G401.6 (cell line): ENCODE results near the gene COL27A1.

Experiments
- FAIRE-seq: peaks from 2 replicates; lab custom pipeline; 2012; peaks lifted over from hg19 to GRCh38; lab: Jason Lieb, UNC

The COL27A1 gene

DNA sequence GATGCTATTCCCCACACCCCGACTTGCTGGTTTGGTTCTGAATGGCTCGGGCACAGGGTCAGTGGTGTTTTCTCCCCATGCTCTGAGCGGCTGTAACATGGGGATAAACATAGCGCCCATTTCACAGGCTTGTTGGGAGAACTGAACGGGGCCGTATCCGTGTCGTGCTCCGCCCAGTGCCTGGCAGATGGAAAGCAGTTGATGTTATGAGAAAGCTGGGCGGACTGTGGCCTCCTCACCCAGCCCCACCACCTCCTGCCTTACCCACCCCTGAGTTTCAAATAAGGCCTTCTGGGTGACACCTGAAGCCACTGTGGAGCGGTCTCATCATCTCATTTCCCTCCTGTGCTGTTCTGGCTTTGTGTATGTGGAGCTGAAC lies 188.8 kb downstream of the COL27A1 start:
- FAIRE-seq: no peak

DNA sequence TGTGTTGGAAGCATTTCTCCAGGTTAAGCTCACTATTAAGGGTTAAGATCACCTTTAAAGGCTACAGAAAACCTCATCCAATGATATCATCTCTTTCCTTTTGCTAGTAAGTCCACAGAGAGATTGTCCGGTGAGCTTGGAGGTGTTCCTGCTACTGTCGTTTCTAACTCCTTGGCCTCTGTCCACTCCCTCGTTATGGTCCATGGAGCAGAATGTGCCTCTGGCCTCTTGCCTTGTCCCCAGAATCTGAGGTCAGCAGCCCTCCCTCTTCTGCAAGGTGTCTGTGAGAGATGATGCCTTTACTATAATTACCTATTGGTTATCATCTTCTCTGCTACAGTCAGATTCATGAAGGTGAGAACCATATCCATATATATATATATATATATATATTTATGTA lies 189.4 kb downstream of the COL27A1 start:
- no peak for FAIRE-seq

DNA sequence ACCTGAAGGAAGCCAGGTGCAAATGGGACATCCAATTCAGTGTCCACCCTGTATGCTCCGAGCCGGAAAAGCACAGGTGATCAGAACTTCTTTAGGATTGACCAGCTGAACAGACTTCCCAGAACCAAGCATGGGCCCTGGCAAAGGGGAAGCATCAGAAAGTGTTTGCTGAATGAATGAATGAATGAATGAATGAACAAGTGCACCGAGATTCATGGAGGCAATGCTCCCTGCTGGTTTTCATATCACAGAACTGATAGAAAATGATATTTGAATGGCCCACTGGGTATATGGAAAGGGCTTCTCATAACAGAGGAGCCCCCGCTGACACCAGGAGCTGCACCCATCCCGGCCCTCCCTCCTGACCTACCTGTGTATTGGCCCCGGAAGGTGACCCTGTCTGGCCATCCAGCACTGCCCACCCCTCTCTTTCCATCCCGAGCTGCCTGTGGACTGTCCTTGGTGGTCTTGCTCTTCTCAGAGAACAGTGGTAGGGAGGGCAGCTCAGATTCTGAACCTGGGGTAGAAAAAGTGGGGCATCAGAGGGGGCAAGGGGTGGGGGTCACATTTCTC lies 190.2 kb downstream of the COL27A1 start:
- no peak for FAIRE-seq

DNA sequence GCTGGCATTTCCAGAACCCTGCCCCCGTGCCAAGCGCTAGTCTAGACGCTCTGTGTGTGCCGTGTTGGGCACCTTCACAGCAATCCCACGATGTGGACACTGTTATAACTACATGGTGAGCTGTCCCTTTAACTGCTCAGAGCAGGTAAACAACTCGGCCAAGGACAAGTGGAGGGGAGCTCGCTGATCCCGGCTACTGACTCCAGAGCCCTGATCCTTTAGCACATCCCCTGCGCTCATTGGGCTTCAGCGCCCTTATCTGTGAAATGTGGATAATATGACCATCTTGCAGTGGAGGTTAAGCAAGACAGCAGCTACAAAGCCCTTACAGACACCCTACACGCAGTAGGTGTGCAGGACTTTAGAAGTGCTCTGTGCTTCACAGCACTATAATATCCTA lies 190.8 kb downstream of the COL27A1 start:
- no peak for FAIRE-seq

DNA sequence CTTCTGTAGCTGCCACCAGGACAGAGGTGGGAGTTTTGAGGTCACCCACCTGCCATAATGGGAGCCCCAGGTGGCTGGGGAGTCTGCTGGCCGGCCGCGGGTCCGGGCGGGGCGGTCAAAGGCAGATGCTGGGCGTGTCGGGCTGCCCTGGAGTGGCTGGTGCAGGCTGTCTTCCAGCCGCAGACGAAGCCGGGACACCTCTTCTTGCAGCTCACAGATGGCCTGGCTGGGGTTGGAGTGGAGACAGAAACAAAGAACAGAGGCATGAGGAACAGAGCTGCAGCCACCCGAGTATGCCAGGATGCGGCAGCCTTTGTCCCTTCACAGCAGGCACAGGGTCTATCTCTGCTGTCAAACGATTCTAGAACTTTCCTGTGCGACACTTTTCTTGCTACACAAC lies 192.3 kb downstream of the COL27A1 start:
- FAIRE-seq: no peak

DNA sequence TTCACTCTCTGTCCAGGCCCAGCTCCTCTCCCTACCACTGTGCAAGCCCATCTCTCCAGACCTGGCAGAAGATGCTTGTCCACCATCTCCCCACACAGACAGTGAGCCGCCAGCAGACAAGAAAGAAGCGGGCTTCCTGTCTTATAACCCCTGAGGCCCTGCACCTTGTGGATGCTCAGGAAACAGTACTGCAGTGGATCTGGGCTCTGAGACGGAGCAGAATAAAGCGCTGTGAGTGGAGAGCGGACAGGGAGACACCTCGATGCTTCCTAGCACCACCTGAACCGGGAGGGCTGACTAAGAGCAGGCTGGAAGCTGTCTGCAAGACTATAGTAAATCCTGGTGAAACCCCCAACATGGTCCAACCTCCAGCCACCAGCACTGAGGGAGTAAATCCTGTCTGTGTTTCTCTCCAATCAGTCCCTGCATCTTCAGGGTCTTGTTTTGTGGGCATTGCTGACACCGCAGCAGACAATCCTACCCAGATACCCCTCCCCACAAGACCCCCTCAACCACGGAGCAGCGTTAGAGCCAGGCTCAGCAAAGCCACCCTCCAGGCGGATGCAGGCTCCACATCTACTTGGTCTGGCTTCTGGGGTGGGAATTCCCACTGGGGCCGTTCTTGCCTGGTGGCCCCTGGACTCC lies 193.0 kb downstream of the COL27A1 start:
- FAIRE-seq: no peak

DNA sequence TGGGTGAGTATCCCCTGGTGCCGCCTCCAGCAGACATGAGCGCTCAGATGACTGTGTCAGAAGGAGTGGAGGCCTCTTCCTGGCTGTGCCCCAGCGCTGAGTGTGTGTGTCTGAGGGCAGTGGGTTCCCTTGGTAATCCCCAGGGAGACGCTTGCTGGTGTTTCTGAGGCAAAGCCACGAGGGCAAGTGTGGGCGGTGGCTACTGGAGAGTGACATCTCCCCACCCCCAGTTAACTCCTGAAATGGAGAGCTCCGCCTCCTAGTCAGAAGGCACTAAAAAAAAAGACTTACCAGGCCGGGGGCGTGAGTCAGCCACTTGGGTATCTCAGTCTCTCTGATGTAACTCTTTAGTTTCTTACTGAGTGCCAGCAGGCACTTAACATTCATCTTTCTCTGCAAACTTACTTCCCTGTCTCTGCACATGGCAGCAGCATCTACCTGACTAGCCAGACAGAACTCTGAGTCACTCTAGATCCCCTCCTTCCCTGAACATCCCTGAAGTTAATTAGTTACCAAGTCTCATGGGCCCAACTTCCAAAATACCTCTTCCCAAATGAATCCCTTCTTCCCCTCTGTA lies 193.7 kb downstream of the COL27A1 start:
- no peak for FAIRE-seq

DNA sequence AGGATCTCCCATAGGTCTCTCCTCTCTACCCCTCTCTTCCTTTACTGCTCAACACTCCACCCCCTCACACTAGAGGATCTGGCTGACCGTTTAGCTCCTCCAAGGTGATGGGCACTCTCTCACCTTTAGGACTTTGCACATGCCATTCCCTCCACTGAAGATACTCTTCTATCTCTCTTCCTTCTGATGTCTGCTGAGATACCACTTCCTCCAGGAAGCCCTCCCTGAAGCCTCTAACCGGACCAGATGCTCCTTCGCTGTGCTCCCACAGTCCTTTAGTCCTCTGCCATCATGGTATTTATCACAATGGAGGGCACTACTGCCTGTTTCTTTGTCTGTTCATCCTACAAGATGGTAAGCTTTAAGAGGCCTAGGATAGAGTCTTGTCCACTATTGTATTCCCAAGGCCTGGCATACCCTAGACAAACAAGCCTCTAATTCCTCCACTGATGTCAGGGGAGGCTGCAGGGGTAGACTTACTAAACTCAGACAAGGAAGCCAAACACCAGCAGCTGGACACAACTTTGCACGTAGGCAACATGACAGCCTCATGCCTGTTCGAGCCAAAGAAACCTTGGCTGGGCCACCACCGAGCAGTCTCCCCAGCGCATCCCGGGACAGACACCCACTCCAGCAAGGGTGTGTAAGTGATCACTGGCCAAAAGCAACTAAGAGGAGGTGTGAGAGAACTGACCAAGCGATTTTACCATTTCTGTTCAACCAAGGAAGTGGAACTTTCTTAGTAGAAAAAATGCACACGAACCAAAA lies 194.6 kb downstream of the COL27A1 start:
- no peak for FAIRE-seq

DNA sequence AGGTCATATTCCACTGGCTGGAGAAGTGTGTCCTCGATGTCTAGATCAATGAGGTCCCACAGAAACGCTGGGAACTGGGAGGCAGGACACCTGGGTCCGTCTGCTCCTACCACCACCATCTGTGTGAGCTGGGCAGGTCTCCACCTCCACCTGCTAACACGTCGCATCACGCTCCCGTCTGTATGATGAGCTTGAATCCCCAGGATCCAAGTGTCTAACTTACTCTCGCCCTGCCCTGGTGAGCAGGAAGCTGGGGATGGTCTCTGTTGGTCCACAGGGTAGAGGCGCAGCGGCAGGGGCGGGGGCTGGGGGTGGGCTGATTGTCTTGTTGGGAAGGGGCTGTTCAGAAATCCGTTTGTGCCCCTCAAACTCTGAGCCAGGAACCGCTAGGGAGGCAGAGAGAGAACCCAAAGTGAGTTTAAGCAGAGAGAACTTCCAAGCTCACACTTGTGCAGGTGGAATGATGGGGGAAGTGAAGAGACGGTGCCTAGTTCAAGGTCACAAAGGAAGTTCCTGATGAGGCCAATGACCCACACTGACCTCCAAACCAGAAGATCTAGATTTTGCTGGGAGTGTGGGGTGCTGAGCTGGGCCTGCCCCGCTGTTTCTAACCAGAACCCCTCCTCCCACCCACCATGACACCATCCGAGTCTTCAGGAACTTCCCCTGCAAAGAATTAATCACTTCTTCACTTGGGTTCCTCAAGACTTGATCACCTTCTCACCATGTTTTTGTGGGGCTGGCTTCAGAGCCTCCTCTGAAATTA lies 195.5 kb downstream of the COL27A1 start:
- no peak for FAIRE-seq

DNA sequence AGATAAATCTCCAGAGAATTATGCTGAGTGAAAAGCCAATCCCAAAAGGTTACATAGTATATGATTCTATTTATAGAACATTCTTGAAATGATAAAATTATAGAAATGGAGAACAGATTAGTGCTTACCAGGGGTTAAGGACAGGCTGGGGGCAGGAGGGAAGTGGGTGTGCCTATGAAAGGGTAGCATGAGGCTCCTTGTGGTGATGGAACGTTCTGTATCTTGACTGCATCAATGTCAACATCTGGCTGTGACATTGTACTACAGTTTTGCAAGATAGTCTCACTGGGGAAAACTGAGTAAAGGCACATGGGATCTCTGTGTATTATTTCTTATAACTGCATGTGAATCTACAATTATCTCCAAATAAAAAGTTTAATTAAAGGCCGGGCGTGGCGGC lies 196.6 kb downstream of the COL27A1 start:
- no peak for FAIRE-seq

DNA sequence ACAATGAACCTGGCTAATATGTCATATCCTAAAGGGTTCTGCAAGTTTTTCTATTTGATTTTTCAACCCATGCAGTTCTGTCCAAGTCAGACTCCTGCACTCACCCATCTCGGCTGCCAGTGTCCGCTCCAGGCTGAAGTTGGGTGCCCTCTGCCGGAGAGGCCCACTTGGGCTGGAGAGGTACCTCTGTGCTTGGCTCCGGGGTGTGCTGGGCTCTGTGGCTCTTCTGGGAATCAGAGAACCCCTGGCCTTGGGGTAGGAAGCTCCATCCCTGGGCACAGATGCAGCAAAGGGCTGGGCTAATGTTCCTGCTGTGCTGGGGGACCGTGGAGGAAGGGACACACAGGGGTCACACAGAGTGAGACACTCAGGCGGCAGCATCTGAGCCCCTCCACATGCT lies 200.5 kb downstream of the COL27A1 start:
- no peak for FAIRE-seq

DNA sequence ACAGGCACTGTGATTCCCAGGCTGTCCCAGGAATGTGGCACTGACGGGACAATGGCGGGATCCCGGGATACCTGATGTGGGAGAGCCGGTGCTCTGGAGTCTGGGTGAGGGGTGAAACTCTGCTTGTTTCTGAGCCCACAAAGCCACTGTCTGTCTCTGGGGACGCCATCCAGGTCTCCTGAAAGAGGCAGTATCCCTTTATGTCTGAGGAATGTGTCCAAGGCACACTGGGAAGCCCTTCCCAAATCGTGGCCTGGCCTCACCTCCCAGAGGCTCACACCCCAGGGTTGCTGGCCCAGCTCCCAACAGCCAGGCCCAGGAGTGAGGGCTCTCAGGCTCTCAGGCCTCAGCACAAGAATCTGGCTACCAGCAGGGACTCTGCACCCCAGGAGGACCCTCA lies 201.5 kb downstream of the COL27A1 start:
- FAIRE-seq: no peak

DNA sequence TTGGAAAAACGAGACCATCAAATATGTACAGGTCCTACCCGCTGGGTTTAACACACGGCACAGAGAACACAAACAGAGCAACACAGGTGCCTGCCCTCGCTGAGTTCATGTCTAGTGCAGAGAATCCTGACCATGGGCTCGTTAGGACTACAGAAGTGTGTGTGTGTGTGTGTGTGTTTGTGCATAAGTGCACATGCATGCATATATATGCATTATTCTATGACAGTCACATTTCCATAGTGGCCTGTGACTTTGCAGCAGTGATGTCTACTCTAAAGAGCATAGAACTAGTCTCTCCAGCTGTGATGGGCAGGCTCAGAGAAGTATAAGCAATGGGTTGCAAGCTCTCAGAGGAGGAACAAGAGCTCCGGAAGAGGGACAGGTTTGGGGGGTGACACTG lies 202.0 kb downstream of the COL27A1 start:
- FAIRE-seq: no peak

DNA sequence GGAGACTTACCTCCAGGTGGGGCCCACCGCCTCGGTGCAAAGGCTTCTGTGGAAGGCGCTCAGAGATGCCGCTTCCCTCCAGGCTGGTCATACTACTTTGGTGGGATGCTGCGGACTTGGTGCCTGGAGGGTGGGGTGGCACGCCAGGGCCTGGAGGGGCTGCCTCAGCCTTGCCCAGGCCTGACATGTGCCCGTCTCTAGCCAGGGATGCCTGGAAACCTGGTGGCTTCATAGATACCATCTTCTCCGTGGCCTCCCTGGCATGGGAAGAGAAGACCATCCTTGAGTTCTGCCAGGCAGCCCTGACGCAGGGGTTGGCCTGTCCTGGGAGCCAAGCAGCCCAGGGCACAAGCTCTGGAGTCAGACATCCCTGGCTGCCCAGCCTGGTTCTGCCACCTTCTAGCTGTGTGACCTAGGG lies 202.6 kb downstream of the COL27A1 start:
- no peak for FAIRE-seq

DNA sequence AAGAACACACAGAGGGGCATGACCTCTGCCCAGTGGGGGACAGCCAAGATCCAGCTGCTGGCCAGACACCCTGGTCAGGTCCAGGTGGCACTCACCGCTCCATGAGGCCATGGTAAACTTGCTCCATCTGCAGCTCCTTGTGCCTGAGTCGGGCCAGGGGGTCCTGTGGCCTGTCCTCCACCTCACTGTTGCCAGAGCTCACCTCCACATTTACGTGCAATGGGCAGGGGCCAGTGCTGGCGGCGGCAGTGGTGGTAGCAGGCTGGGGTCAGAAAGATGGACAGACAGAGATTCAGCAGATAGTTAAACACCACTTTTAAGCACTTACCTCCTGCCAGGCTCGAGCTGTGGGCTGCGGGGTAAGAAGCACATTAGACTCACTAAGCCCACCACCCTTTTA lies 204.5 kb downstream of the COL27A1 start:
- no peak for FAIRE-seq

DNA sequence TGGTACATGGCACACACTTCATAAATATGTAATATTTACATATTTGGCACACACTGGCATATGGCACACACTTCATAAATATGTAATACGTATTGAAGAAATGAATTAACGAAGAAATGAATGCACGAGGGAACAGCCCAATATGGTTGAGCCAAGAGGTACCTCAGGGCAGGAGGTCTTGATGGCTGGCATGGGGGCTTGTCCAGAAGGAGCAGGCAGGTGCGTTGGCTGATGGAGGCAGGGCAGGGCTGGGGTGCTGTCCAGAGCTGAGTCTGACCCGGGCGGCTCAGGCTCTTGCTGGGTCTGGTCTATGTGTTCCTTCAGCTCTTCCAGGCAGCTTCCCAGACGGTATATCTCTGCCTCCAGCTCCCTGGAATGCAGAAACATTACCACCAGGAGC lies 206.2 kb downstream of the COL27A1 start:
- no peak for FAIRE-seq
